ENCODE measurements around the gene ADAMTS3. TPM values are rescaled to one million over a fixed set of nuclear protein-coding genes. Genes with fewer than 3 reads are reported as not detected.
"Not testable (repeated sequence)": the region's sequence is repeated elsewhere in the genome, so short reads cannot be mapped to it uniquely, and the experiment has no call there.

The ADAMTS3 gene
- total RNA-seq, 1 donor from 2014 or later: 0.10 TPM

GRCh38 chr4:72430988-72431387, 138.0 kb downstream of the ADAMTS3 start:
- no peaks in the 10 kb centered on the region for H3K4me1 Mint-ChIP-seq (ENCODE audit: low read depth, unreplicated experiment)
- TF ChIP-seq CTCF (IDR thresholded peaks at IDR 0.05; ENCODE audit: partially characterized antibody, unreplicated experiment): no peak
- no peaks in the 10 kb centered on the region for H3K36me3 Mint-ChIP-seq (ENCODE audit: unreplicated experiment)
- H3K27ac Mint-ChIP-seq (ENCODE audit: unreplicated experiment): no peak overlapping the region
- no peaks in the 10 kb centered on the region for H3K9me3 Mint-ChIP-seq (ENCODE audit: unreplicated experiment)
- H3K4me3 Mint-ChIP-seq (ENCODE audit: unreplicated experiment): no peak overlapping the region
- DNase-seq: no peak
- H3K27me3 Mint-ChIP-seq (ENCODE audit: unreplicated experiment): no peaks in the 10 kb centered on the region

GRCh38 chr4:72430050-72430449, 139.0 kb downstream of the ADAMTS3 start:
- no peaks in the 10 kb centered on the region for H3K4me1 Mint-ChIP-seq (ENCODE audit: low read depth, unreplicated experiment)
- no peak for TF ChIP-seq CTCF (IDR thresholded peaks at IDR 0.05; ENCODE audit: partially characterized antibody, unreplicated experiment)
- no peaks in the 10 kb centered on the region for H3K9me3 Mint-ChIP-seq (ENCODE audit: unreplicated experiment)
- H3K27me3 Mint-ChIP-seq (ENCODE audit: unreplicated experiment): no peaks in the 10 kb centered on the region
- no peak overlapping the region for H3K27ac Mint-ChIP-seq (ENCODE audit: unreplicated experiment)
- no peak overlapping the region for H3K4me3 Mint-ChIP-seq (ENCODE audit: unreplicated experiment)
- H3K36me3 Mint-ChIP-seq (ENCODE audit: unreplicated experiment): no peaks in the 10 kb centered on the region
- no peak for DNase-seq

DNA sequence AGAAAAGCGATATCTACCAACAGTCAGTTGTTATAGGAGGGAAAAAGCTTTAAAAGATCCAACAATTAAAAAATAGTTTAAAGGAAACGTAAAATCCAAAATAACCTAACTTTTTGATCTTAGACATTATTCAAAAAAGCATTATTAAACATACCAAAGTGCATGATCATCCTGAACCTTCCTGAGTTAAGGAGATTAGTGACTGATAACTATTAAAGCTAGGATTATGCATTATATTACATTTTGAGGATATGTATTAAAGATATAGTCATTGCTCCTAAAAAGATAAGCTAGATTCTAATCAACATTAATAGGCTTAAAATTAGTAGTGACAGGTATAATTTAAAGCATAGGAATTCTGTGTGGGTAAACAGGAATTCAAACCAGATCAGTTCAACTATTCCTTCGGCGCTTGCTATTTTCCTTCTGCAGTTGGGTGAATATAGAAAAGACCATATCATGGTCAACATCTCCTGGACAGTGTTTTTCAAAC, 139.6 kb downstream of the ADAMTS3 start:
- DNase-seq: no peak
- H3K4me1 Mint-ChIP-seq (ENCODE audit: low read depth, unreplicated experiment): no peaks in the 10 kb centered on the region
- H3K9me3 Mint-ChIP-seq (ENCODE audit: unreplicated experiment): no peaks in the 10 kb centered on the region
- no peak overlapping the region for H3K4me3 Mint-ChIP-seq (ENCODE audit: unreplicated experiment)
- no peak for TF ChIP-seq CTCF (IDR thresholded peaks at IDR 0.05; ENCODE audit: partially characterized antibody, unreplicated experiment)
- H3K36me3 Mint-ChIP-seq (ENCODE audit: unreplicated experiment): no peaks in the 10 kb centered on the region
- H3K27me3 Mint-ChIP-seq (ENCODE audit: unreplicated experiment): no peaks in the 10 kb centered on the region
- no peak overlapping the region for H3K27ac Mint-ChIP-seq (ENCODE audit: unreplicated experiment)

DNA sequence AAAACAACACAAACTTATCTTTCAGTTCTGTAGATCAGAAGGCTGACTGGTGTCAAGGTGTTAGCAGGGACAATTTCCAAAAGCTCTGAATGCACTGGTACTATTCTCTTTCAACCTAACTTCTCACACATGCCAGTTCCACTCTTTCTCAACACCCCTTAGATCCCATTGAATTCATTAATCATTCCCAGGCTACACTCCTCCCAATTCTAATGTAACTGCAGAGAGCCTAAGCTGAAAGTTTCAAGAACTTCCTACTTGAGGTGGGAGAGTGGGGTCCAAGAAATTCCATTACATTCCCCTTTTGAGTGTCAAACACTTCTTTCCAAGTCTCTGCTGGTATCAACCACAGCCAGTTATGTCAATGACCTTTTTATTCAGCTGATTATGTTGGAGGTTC, 142.0 kb downstream of the ADAMTS3 start:
- TF ChIP-seq CTCF (IDR thresholded peaks at IDR 0.05; ENCODE audit: partially characterized antibody, unreplicated experiment): no peak
- DNase-seq: no peak
- H3K4me3 Mint-ChIP-seq (ENCODE audit: unreplicated experiment): no peak overlapping the region
- no peak overlapping the region for H3K27ac Mint-ChIP-seq (ENCODE audit: unreplicated experiment)
- no peaks in the 10 kb centered on the region for H3K9me3 Mint-ChIP-seq (ENCODE audit: unreplicated experiment)
- no peaks in the 10 kb centered on the region for H3K27me3 Mint-ChIP-seq (ENCODE audit: unreplicated experiment)
- H3K4me1 Mint-ChIP-seq (ENCODE audit: low read depth, unreplicated experiment): no peaks in the 10 kb centered on the region
- H3K36me3 Mint-ChIP-seq (ENCODE audit: unreplicated experiment): no peaks in the 10 kb centered on the region

- not testable (repeated sequence) for H3K9me3 Mint-ChIP-seq (ENCODE audit: unreplicated experiment); H3K4me3 Mint-ChIP-seq (ENCODE audit: unreplicated experiment); H3K4me1 Mint-ChIP-seq (ENCODE audit: low read depth, unreplicated experiment); H3K27me3 Mint-ChIP-seq (ENCODE audit: unreplicated experiment); H3K27ac Mint-ChIP-seq (ENCODE audit: unreplicated experiment); H3K36me3 Mint-ChIP-seq (ENCODE audit: unreplicated experiment); DNase-seq
Measured at GRCh38 chr4:72425908-72426307, 143.1 kb downstream of the ADAMTS3 start.

GRCh38 chr4:72424006-72424405, 145.0 kb downstream of the ADAMTS3 start:
- DNase-seq: no peak
- no peak for TF ChIP-seq CTCF (IDR thresholded peaks at IDR 0.05; ENCODE audit: partially characterized antibody, unreplicated experiment)
- Mint-ChIP-seq H3K36me3 (ENCODE audit: unreplicated experiment) (no peaks in the 10 kb centered on the region), H3K27ac (ENCODE audit: unreplicated experiment) (no peak overlapping the region), H3K4me3 (ENCODE audit: unreplicated experiment) (no peak overlapping the region), H3K27me3 (ENCODE audit: unreplicated experiment) (no peaks in the 10 kb centered on the region), H3K4me1 (ENCODE audit: low read depth, unreplicated experiment) (peaks cover 6% of the 10 kb centered on the region), H3K9me3 (ENCODE audit: unreplicated experiment) (no peaks in the 10 kb centered on the region)
